Measurements from ENCODE around the gene PTPRU.
A peak's percentile ranks its signal among the peaks of the same experiment; 100 is the strongest.
"Not testable (repeated sequence)": the region's sequence is repeated elsewhere in the genome, so short reads cannot be mapped to it uniquely, and the experiment has no call there.

The PTPRU gene

GRCh38 chr1:29235955-29236711 lies at the start of gene PTPRU:
Gene PTPRU, plus strand, starts transcription at chr1:29236522. Its CDS starts 123 bp downstream, at chr1:29236645.
- no peak for FAIRE-seq

GRCh38 chr1:29186707-29187106 lies 49.6 kb upstream of the PTPRU start:
- no peak for FAIRE-seq

DNA sequence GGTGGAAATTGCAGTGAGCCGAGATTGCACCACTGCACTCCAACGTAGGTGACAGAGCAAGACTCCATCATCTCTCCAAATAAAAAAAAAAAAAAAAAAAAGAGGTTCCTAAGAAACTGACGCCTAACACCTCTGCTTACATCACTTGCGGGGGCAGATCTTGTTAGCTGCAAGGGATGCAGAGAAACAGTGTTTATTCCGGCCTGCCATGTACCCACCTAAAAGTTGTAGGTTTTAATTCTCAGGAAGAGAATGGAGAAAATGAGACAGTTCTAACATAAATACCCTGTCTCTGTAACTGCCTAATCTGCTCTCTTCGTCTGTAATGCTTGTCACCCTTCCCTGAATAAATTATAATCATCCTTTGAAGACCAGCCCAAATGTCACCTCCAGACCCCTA lies 45.6 kb upstream of the PTPRU start:
- FAIRE-seq = no peak

DNA sequence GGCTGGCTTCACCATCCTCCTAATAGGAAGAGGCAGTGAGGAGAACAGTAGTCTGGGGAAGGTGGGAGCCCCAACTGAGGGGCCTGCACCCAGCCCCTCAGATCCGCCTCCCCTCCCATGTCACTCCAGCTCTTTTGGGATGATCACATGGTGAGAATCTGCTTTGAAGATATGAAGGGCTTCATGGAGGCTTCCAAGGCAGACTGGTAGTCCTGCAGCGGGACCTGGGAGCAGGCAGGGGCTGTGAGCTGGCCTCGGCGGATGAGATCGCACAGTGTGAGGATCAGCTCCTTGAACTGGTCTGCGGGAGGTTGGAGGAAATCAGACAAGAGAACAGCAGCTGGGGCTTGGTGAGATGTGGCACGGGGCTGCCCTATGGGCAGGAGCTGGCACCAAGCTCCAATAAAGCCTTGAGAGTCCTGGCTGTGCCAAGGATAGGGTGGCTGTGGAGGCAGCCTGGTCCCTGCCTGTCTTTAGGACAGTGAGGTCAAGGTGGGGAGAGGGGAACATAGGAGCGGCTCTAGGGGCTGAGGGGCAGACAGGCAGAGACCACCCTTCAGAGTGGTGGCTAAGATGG lies 42.4 kb upstream of the PTPRU start:
- no peak for FAIRE-seq

GRCh38 chr1:29195881-29196291 lies 40.4 kb upstream of the PTPRU start:
- FAIRE-seq = no peak

DNA sequence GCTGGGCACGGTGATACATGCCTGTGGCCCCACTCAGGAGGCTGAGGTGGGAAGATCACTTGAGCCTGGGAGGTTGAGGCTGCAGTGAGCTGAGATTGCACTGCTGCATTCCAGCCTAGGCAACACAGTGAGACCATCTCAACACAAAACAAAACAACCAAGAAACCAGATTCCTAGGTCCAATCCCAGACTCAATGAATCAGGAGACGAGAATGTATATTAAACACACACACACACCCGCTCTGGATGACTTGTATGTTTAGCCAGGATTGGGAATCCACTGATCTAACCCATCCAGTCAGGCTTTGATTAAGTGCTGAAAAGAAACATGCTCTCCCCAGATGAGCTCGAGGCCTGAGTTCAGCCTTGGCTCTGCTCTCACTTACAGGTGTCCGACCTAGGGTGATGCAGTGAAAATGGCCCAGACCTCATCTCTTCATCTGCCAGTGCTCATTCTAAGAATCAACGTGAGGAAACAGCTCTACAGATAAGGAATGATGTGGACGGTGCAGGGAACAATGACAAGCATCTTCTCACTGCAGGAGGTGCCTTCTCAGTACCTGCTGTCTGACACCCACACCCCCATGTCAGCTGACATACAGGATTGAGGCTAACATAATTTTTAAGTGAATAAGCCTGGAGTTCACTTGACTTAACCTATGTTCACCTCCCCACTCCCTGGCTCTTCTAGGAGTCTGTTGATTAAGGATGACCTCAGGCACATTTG lies 39.3 kb upstream of the PTPRU start:
- FAIRE-seq = no peak

DNA sequence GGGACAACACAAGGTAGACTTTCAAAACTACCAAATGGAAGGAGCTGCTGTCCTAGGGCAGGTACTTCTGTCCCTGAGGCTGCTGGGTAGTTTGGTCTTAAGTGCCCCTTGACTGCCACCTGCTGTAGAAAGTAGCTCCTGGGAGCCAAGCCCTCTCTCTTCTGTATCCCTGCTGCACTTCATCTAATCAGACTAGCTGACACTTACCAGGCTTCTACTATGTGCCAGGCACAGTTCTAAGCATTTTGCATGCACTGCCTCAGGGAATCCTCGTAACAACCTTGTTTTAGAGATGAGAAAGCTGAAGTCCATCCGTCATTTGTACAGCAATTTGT lies 38.8 kb upstream of the PTPRU start:
- no peak for FAIRE-seq

DNA sequence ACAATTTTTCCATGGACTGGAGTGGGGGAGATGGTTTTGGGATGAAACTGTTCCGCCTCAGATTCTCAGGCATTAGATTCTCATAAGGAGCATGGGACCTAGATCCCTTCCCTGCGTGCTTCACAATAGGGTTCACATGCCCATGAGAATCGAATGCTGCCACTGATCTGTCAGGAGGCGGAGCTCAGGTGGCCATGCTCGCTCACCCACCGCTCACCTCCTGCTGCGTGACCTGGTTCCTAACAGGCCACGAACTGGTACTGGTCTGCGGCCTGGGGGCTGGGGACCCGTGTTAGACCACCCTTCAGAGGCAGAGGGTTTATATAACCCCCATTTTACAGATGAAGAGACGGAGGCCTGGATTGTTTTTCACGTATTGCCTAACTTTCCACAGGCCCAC lies 38.3 kb upstream of the PTPRU start:
- FAIRE-seq = no peak

DNA sequence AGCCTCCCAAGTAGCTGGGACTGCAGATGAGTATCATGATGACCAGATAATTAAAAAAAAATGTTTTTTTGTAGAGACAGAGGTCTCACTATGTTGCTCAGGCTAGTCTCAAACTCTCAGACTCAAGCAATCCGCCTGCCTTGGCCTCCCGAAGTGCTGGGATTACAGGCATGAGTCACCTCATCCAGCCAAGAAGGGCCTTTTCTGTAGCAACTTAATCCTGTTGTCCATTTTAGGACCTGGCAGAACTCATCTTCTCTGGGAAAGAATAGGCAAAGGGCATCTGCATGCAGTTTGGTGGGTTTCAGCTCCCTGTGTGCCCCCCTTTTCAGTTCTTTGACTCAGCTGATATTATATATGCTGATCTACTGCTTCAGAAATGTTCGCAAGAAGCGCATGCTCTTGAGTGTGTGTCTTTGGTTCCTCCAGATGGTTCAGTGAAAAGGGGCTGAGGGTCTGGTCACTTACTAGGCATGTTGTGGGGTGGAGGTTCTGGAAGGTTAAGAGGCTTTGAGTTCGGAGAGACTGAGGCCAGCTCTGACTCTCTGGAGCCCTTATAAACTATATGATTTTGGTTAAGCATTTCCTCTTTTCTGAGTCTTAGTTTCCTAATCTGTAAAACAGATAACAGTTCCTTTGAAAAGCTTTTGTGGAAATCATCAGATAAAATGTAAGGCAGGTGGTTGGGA lies 35.3 kb upstream of the PTPRU start:
- FAIRE-seq = no peak

GRCh38 chr1:29201595-29202051 lies 34.7 kb upstream of the PTPRU start:
- FAIRE-seq = no peak

DNA sequence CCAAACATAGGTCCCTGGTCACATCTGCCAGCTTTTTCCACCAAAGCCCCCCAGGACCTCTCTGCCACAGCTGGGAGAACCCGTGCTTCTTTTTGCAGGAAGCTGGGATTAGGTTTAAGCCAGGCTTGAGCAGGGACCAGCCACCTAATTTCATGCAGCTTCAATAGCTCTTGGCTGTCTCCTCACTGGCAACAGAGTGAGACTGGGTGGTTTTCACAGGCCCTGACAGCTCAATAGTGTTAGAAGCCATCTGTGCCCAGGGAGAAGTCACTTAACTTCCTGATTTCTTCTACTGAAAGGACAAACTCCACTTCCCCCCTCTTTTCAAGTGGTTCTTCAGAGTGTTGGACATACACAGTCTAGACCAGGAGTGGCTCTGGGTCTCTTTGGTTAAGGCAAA lies 34.3 kb upstream of the PTPRU start:
- FAIRE-seq = no peak

- FAIRE-seq = peak; percentile 85
Observed at GRCh38 chr1:29202584-29203340, 33.6 kb upstream of the PTPRU start.

- no peak for FAIRE-seq
Observed at GRCh38 chr1:29208442-29208841, 27.9 kb upstream of the PTPRU start.

DNA sequence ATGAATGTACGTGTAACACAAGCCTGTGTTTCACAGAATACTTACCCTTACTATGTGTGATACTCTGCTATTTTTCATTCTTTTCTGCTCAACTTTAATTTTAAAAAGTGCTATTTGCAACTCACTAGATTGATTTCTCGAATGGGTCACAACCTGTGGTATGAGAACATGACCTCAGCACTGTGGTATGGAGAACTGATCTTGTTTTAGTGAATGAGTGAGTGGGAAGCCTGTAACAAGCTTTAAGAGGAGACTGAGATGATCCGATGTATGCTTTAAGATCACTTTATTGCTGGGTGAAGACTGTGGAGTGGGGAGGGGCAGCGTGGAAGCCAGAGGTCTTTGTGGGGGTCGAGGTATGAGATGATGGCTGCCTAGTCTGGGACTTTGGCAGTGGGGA lies 27.1 kb upstream of the PTPRU start:
- FAIRE-seq = no peak

DNA sequence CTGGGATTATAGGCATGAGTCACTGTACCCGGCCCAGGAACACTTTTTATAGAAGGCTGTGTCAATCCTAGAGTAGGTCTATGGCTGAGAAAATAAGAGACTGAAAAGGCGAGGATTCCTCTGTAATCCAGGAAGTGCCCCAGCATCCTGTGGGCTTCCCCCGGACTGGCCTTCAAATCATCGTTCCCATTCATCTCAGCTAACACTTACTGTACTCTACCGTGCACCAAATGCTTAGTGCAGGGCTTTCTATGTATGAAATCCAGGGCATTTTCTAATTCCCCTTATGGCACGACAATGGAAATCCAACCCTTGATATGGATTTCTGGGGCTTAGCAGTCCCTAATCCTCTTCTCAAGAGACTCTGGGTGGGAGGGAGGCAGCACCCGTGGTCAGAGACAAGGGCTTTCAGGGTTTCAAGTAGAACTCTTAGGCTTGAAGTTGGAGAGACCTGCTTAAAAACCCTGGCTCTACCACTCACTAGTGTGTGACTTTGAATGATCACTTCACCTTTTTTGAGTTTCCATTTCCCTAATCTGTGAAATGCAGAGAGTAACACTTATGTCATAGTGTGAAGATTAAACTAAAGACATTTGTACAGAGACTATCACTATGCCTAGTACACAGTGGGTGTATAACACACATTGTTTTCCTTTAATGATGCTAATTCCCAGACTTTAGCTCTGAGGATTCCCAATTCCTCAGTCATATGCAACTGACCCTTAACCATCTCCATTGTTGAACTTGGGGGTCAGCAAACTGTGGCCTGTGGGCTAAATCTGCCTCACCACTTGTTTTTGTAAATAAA lies 25.8 kb upstream of the PTPRU start:
- FAIRE-seq = no peak

DNA sequence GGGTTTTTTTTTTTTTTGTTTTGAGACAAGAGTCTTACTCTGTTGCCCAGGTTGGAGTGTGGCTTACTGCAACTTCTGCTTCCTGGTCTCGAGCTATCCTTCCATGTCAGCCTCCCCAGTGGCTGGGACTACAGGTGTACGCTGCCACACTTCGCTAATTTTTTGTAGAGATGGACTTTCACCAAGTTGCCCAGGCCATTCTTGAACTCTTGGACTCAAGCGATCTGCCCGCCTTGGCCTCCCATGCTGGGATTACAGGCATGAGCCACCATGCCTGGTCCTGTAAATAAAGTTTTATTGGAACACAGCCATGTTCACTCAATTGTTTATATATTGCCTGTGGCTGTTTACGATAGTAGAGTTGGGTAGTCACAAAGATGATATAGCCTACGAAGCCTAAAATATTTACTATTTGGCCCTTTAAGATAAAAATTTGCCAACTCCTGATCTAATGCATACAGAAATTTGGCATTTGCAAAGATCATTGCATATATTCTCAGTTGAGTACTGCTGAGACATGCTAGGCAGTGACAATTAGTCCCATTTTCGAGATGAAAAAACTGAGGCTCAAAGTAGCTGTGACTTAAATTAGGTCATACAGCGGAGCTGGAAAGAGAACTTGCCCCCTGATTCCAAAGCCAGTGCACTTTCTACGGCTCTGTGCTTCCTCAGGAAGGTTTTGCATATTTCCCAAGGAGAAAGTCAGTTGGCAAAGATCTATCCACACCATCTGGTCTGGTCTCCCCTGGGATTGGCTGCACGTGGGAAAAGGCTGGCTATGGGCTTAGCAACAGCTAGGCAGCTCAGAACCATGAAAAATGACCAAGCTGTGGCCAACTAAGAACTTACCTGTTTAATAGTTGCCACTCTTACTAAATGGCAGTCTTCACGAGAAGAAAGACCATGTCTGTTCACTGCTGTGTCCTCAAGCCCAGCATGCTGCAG lies 25.0 kb upstream of the PTPRU start:
- no peak for FAIRE-seq

DNA sequence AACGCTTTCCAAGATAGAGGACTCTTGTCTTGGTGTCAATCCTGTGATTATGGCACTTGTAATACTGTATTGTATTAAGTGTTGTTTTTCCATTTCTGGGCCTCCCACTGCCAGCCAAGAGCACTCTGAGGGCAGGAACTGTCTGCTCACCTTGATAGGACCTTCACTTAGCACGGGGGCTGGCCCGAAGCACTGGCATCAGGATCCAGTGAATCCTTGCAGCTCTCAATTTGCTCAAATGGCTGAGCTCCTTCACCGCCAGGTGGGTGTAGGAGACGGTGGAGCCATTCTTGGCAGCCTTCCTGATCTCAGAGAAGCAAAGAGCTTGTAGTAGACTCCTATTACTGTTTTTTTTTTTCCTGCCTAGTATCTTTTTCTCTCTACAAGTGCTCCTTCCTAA lies 23.3 kb upstream of the PTPRU start:
- no peak for FAIRE-seq

DNA sequence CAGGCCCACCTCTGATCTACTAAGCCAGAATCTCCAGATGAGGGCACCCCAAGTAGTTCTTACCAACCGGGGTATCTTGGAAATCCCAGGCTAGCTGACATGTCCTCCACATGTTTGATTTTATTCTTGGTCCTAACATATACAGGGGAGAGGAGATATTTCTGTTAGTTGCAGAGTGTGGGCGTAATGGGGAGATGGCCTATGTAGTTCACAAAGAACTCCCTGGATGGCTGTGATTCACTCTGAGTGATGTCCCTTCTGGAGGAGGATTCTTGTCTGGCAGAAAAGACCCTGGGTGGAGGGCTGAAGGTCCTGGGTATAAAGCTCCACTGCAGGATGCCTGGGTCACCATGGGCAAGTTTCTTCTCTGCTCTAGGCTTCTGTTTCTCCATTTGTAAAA lies 18.7 kb upstream of the PTPRU start:
- FAIRE-seq = no peak

- no peak for FAIRE-seq
Observed at GRCh38 chr1:29218223-29218622, 18.1 kb upstream of the PTPRU start.

DNA sequence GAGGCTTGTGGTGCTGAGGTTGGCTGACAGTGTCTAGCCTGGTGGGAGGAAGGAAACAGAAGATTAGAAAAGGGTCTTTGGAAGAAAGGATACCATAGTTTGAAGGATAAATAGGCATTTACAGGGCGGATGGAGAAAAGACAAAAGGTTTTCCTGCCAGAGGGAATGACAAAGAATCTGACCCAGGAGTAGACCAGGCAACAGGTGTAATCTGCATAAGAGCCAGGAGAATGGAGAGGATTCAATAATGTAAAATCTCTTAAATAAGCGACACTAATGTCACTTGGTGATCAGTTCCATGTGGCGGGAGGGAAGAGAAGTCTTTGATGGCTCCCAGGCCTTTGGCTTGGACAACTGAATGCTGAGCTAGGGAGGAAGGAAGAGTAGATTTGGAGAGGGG lies 15.0 kb upstream of the PTPRU start:
- no peak for FAIRE-seq

DNA sequence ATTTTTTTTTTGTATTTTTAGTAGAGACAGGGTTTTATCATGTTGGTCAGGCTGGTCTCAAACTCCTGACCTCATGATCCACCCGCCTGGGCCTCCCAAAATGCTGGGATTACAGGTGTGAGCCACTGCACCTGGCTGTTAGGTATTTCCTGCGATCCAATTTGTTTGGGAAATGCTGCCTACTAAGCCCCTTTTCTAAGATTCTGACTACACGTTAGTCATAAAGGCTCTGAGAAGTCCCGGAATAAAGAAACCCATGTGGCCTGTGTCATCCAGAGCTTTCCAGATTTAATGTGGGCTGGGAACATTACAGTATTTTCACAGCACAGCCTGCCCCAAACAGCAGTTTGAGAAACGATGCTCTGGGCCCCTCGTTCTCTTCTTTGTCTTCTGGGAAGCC lies 14.1 kb upstream of the PTPRU start:
- FAIRE-seq = not testable (repeated sequence)

Data from colon (tissue), 2 donors.